ENCODE measurements around the gene ZNF292. TPM values are rescaled to one million over a fixed set of nuclear protein-coding genes. Genes with fewer than 3 reads are reported as not detected.

Gene ZNF292
- polyA plus RNA-seq, 1 of the 3 experiments (the other 2 are of a cell fraction), result 3.2 TPM

GRCh38 chr6:87196275-87196842 is 41.0 kb downstream of the ZNF292 start:
- peaks cover 5% of the 10 kb centered on the region for H3F3A ChIP-seq (replicated peaks; ENCODE audit: insufficient read depth)
- ChIA-PET POLR2A (no interaction called here), CTCF (no interaction called here)
- peaks cover 91% of the 10 kb centered on the region for H4K20me1 ChIP-seq (ENCODE audit: insufficient read depth)
- no peak overlapping the region for H3K4me3 ChIP-seq (ENCODE audit: low read depth in 2 of 2, low read length in 1 of 2)
- no peak for DNase-seq
- H3K9me2 ChIP-seq, result no peaks in the 10 kb centered on the region
- H3K36me3 ChIP-seq (replicated peaks in 1 of 2; ENCODE audit: control insufficient read depth in 1 of 2, insufficient read depth in 2 of 2, low read length in 1 of 2), result no peaks in the 10 kb centered on the region
- H3K9me3 ChIP-seq, result no peaks in the 10 kb centered on the region
- H2AFZ ChIP-seq (ENCODE audit: low read depth), result no peak overlapping the region
- H3K27ac ChIP-seq (ENCODE audit: low read depth in 2 of 2, low read length in 1 of 2), result no peak overlapping the region
- WGBS (ENCODE audit: low lambda C conversion rate), result 100% methylated on average over 1 of the region's 1 CpG
- no peak overlapping the region for H3K9ac ChIP-seq
- no peaks in the 10 kb centered on the region for H3K27me3 ChIP-seq (ENCODE audit: insufficient read depth)
- no peak for TF ChIP-seq JUND (IDR thresholded peaks at IDR 0.05)
- TF ChIP-seq IRF3 (IDR thresholded peaks at IDR 0.05; ENCODE audit: low read depth, low read length), result no peak
- no peak for TF ChIP-seq SIN3A (IDR thresholded peaks at IDR 0.05; ENCODE audit: borderline replicate concordance, low read depth, low read length)
- no peak for TF ChIP-seq FOSL2 (IDR thresholded peaks at IDR 0.05; ENCODE audit: borderline replicate concordance, low read depth)
- no peak for TF ChIP-seq TEAD4 (IDR thresholded peaks at IDR 0.05; ENCODE audit: borderline replicate concordance, insufficient read depth)
- no peak for TF ChIP-seq RCOR1 (IDR thresholded peaks at IDR 0.05; ENCODE audit: low read length)
- TF ChIP-seq MEF2A (IDR thresholded peaks at IDR 0.05; ENCODE audit: borderline replicate concordance, low read depth), result no peak
- no peak for TF ChIP-seq USF2 (IDR thresholded peaks at IDR 0.05; ENCODE audit: borderline replicate concordance, low read depth, low read length)
- no peak for TF ChIP-seq GABPA (IDR thresholded peaks at IDR 0.05; ENCODE audit: low read depth)
- TF ChIP-seq MXI1 (IDR thresholded peaks at IDR 0.05; ENCODE audit: low read depth, low read length), result no peak
- H3K4me1 ChIP-seq (ENCODE audit: control insufficient read depth in 1 of 2, insufficient read depth in 2 of 2, low read depth in 1 of 2, low read length in 1 of 2), result peaks cover 2 to 9% of the 10 kb centered on the region in 2 experiments; a peak in 3 of 4 replicates
- H3K79me2 ChIP-seq (ENCODE audit: insufficient read depth), result peaks cover 100% of the 10 kb centered on the region
- no peak overlapping the region for H3K4me2 ChIP-seq

GRCh38 chr6:87197547-87197946 is 42.2 kb downstream of the ZNF292 start:
- CTCF ChIA-PET, result no interaction called here
- no peak for DNase-seq

More at GRCh38 chr6:87197547-87197946, 42.2 kb downstream of the ZNF292 start:
- POLR2A ChIA-PET, result interaction anchor here (0.6 kb wide), 1 partner anchor 10 kb away, joined by 5 read pairs; no protein-coding TSS in a partner anchor
- 98% methylated on average over 3 of the region's 3 CpGs for WGBS (ENCODE audit: low lambda C conversion rate)
- peaks cover 0 to 4% of the 10 kb centered on the region in 2 experiments for H3K36me3 ChIP-seq (replicated peaks in 1 of 2; ENCODE audit: control insufficient read depth in 1 of 2, insufficient read depth in 2 of 2, low read length in 1 of 2)
- H3K9me3 ChIP-seq, result no peaks in the 10 kb centered on the region
- peaks cover 2 to 9% of the 10 kb centered on the region in 2 experiments; a peak in 3 of 4 replicates for H3K4me1 ChIP-seq (ENCODE audit: control insufficient read depth in 1 of 2, insufficient read depth in 2 of 2, low read depth in 1 of 2, low read length in 1 of 2)
- no peaks in the 10 kb centered on the region for H3K27me3 ChIP-seq (ENCODE audit: insufficient read depth)
- TF ChIP-seq RFX5 (IDR thresholded peaks at IDR 0.05; ENCODE audit: low read length), result no peak
- no peak for TF ChIP-seq ELF1 (IDR thresholded peaks at IDR 0.05)
- TF ChIP-seq NFIC (IDR thresholded peaks at IDR 0.05; ENCODE audit: borderline replicate concordance), result no peak
- TF ChIP-seq SIN3A (IDR thresholded peaks at IDR 0.05; ENCODE audit: borderline replicate concordance, low read depth, low read length), result no peak
- TF ChIP-seq EP300 (IDR thresholded peaks at IDR 0.05; ENCODE audit: borderline replicate concordance in 1 of 2, low read depth in 1 of 2, low read length in 1 of 2), result no peak
- TF ChIP-seq RXRA (IDR thresholded peaks at IDR 0.05; ENCODE audit: borderline replicate concordance, low read depth), result no peak
- TF ChIP-seq FOSL2 (IDR thresholded peaks at IDR 0.05; ENCODE audit: borderline replicate concordance, low read depth), result no peak
- TF ChIP-seq SMC3 (IDR thresholded peaks at IDR 0.05; ENCODE audit: low read depth, low read length), result no peak
- TF ChIP-seq CTCF (IDR thresholded peaks at IDR 0.05), result no peak
- no peak for TF ChIP-seq MAX (IDR thresholded peaks at IDR 0.05; ENCODE audit: low read depth)
- no peak for TF ChIP-seq JUND (IDR thresholded peaks at IDR 0.05)
- TF ChIP-seq RCOR1 (IDR thresholded peaks at IDR 0.05; ENCODE audit: low read length), result no peak
- TF ChIP-seq NRF1 (IDR thresholded peaks at IDR 0.05; ENCODE audit: low read depth, low read length), result no peak
- TF ChIP-seq CHD2 (IDR thresholded peaks at IDR 0.05; ENCODE audit: low read length, partially characterized antibody), result no peak
- no peak for TF ChIP-seq FOXM1 (IDR thresholded peaks at IDR 0.05; ENCODE audit: low read depth)
- no peak for TF ChIP-seq POLR2AphosphoS5 (IDR thresholded peaks at IDR 0.05; ENCODE audit: low read depth, low read length)
- H3K27ac ChIP-seq (ENCODE audit: low read depth in 2 of 2, low read length in 1 of 2), result no peak overlapping the region
- no peak overlapping the region for H2AFZ ChIP-seq (ENCODE audit: low read depth)
- peaks cover 5% of the 10 kb centered on the region for H3F3A ChIP-seq (replicated peaks; ENCODE audit: insufficient read depth)
- no peak overlapping the region for H3K4me3 ChIP-seq (ENCODE audit: low read depth in 2 of 2, low read length in 1 of 2)
- peaks cover 100% of the 10 kb centered on the region for H3K79me2 ChIP-seq (ENCODE audit: insufficient read depth)
- H3K4me2 ChIP-seq, result no peak overlapping the region
- H4K20me1 ChIP-seq (ENCODE audit: insufficient read depth), result peaks cover 90% of the 10 kb centered on the region
- no peaks in the 10 kb centered on the region for H3K9me2 ChIP-seq
- no peak overlapping the region for H3K9ac ChIP-seq

All from SK-N-SH (cell line).